ENCODE results near the gene TRMT44.
"Not testable (repeated sequence)": the region's sequence is repeated elsewhere in the genome, so short reads cannot be mapped to it uniquely, and the experiment has no call there.

Gene TRMT44

DNA sequence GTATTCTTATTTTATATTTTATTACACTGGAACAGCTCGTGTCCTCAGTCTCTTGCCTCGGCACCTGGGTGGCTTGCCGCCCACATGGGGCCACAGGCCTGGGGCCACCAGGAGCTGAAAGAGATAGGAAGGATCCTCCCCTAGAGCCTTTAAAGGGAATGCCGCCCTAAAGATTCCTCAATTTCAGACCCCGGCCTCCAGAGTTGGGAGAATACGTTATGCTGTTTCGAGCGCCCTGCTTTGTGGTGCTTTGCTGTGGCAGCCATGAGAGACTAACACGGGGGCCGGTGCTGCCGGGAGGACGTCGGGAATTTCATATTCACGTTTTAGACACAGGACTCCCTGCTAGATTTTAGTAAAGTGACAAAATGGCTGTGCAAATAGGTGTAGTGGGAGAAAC lies 33.3 kb upstream of the TRMT44 start:
- DNase-seq (ENCODE audit: low spot score): no peak

DNA sequence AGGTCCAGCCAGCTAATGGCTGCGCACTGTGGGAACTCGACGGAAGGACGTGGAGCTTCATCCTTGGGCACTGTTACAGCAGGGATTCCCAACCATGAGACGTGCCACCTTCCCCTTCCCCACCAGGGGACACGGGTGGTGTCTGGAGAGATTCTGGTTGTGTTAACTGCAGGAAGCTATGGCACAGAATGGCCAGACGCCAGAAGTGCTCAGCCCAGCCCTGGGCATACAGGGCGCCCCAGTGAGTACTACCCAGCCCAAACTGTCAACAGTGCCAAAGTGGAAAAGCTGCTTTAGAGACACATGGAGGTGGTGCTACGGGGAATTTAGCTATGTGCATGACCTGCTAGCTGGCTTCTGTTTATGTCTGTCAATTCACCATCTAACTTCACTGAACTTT lies 32.8 kb upstream of the TRMT44 start:
- DNase-seq (ENCODE audit: low spot score): no peak

DNA sequence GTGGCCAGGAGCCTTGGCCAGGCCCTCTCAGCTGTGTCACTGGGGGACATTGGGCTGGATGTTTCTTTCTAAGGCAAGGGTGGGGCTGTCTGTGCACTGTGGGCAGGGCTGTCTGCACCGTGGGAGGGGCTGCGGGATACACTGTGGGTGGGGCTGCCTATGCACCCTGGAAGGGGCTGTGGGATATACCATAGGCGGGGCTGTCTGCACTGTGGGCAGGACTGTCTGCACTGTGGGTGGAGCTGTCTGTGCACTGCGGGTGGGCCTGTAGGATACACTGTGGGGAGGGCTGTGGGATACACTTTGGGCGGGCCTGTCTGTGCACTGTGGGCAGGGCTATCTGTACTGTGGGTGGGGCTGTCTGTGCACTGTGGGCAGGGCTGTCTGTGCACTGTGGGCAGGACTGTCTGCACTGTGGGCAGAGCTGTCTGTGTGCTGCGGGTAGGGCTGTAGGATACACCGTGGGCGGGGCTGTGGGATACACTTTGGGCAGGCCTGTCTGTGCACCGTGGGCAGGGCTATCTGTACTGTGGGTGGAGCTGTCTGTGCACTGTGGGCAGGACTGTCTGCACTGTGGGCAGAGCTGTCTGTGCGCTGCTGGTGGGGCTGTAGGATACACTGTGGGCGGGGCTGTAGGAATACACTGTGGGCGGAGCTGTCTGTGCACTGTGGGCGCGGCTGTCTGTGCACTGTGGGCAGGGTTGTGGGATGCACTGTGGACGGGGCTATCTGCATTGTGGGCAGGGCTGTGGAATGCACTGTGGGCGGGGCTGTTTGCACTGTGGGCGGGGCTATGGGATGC lies 31.1 kb upstream of the TRMT44 start:
- peak; percentile 79 for DNase-seq (ENCODE audit: low spot score)

- DNase-seq (ENCODE audit: low spot score): no peak
These were observed 30.4 kb upstream of the TRMT44 start for GRCh38 chr4:8410066-8410625.

GRCh38 chr4:8410641-8411271 lies 29.8 kb upstream of the TRMT44 start:
- DNase-seq (ENCODE audit: low spot score): no peak

- no peak for DNase-seq (ENCODE audit: low spot score)
These were observed 29.0 kb upstream of the TRMT44 start for GRCh38 chr4:8411351-8412180.

GRCh38 chr4:8412288-8412687 lies 28.3 kb upstream of the TRMT44 start:
- DNase-seq (ENCODE audit: low spot score): no peak

GRCh38 chr4:8414377-8414776 lies 26.2 kb upstream of the TRMT44 start:
- peak; percentile 54 for DNase-seq (ENCODE audit: low spot score)

GRCh38 chr4:8417071-8417614 lies 23.4 kb upstream of the TRMT44 start:
- DNase-seq (ENCODE audit: low spot score): no peak

- no peak for DNase-seq (ENCODE audit: low spot score)
These were observed 21.1 kb upstream of the TRMT44 start for GRCh38 chr4:8419222-8420041.

DNA sequence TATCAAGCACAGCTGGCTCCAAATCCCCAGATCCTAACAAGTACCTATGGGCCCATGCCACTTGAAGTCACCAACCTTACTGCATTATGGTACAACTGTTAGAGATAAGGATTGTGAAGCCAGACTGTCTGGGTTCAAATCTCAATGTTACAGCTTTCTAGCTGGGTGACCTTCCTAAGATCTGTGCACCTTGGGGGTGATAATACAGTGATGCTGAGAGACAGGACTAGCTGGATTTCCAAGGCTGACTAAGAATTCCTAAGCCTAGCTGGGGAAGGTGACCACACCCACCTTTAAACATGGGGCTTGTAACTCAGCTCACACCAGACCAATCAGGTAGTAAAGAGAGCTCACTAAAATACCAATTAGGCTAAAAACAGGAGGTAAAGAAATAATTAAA lies 20.4 kb upstream of the TRMT44 start:
- not testable (repeated sequence) for DNase-seq (ENCODE audit: low spot score)

DNA sequence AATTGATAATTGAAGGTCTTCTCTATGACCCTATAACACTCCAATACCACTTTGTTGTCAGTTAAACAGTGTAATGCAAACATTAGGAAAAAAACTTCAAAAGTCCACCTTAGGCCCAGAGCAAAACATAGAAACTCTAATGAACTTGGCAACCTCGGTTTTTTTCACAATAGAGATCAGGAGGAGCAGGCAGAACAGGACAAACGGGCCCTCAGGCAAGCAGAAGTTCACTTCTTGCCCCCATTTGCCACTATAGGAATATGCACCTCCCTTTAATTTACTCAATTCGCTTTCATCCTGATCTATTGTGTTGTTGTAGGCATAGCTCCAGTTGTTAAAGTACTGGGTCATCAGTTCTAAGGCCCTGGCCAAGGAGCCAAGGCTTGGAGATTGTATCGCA lies 18.2 kb upstream of the TRMT44 start:
- DNase-seq (ENCODE audit: low spot score): no peak

- no peak for DNase-seq (ENCODE audit: low spot score)
These were observed 17.8 kb upstream of the TRMT44 start for GRCh38 chr4:8422786-8423185.

DNA sequence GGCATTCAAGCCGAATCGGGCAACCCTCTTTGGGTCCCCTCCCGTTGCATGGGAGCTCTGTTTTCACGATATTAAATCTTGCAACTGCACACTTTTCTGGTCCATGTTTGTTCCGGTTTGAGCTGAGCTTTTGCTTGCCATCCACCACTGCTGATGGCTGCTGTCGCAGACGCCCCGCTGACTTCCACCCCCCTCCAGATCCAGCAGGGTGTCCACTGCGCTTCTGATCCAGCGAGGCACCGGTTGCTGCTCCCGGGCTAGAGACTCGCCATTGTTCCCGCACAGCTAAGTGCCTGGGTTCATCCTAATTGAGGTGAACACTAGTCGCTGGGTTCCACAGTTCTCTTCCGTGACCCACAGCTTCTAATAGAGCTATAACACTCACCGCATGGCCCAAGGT lies 13.3 kb upstream of the TRMT44 start:
- no peak for DNase-seq (ENCODE audit: low spot score)

DNA sequence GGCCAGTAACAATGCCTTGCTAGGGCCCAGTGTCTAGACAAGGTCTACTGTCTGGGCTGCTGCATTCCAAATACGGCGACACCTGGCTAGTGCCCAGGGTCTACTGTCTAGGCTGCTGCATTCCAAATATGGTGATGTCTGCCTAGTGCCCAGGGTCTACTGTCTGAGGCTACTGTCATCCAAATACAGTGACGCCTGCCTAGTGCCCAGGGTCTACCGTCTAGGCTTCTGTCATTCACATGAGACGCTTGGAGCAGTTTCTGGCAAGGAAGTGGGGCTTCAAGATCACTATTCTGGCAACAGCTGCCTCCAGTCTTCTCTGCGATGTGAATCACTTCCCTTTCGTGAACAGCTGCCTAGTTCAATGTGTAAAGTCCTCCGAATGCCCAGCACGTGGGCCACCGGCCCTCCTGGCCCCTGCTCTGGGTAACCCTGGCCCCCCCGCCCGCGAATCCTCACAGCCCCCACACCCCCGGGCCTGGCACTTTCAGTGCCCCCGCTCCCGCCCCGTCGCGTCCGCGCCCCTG lies 12.8 kb upstream of the TRMT44 start:
- DNase-seq (ENCODE audit: low spot score): peak; percentile 19

DNA sequence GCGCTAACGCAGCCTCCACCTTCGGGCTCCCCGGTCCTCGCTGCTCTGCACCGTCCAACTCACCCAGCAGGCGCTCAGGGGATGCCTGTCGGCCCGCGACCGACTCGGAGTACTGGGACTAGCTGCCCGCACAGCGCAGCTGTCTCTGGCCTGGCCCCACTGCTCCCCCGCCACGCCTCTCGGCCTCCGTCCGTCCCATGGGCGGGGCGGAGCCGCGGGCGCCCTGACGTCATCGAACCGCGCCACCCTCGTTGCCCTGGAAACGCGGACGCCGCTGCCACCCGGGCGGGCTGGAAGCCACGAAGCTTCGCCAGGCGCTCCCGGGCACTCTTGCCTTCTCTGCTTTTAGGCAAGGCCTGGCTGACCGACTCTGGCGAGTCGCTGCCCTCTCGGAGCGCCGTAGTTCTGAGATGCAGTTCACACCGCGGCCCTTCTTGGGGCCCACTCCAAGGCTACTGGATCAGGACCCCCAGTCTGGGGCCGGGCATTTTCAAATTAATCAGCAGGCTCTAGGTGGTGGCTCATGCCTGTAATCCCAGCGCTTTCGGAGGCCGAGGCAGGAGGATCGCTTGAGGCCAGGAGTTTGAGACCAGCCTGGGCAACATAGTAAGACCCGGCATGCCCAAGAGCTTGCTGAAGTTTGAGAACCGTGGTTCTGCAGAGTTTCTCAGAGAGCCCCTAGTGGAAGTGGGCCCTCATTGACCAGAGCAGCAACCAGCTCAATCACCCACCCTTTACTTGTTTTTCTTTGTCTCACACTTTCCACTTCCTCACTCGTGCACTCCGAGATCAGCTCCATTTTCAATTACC lies 12.1 kb upstream of the TRMT44 start:
- peak; percentile 93 for DNase-seq (ENCODE audit: low spot score)

DNA sequence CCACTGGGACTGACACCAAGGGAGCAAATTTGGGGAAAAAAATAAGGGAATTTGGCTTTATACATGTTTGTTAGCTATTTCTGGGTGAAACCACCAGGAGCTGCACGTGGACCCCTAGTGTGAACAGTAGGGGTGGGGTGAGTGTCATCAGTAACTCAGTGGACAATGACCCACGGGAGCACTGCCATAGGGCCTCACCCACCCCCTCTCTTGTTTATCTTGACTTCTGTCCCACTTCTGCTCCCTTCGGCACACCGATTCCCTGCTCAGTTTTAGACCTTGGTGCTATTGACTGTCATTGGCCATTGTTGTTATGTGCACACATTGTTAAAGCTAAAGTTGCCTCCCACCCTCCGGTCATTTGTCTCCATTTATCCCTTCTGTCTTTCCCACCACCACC lies 9.0 kb upstream of the TRMT44 start:
- no peak for DNase-seq (ENCODE audit: low spot score)

DNA sequence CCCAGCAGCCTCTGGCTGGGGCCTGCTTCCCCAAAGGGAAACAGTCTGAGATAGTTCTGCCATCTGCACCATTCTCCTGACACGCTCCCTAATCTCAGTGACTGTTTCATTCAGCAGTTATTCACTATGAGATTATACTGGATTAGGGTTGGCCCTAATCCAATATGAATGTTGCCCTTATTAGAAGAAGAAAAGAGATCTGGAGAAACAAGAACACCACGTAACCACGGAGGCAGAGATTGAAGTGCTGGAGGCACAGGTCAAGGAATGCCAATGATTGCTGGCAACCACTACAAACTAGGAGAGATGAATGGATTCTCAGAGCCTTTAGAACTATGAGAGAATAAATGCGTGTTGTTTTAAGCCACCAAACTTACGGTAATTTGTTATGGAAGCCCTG lies 7.4 kb upstream of the TRMT44 start:
- no peak for DNase-seq (ENCODE audit: low spot score)

DNA sequence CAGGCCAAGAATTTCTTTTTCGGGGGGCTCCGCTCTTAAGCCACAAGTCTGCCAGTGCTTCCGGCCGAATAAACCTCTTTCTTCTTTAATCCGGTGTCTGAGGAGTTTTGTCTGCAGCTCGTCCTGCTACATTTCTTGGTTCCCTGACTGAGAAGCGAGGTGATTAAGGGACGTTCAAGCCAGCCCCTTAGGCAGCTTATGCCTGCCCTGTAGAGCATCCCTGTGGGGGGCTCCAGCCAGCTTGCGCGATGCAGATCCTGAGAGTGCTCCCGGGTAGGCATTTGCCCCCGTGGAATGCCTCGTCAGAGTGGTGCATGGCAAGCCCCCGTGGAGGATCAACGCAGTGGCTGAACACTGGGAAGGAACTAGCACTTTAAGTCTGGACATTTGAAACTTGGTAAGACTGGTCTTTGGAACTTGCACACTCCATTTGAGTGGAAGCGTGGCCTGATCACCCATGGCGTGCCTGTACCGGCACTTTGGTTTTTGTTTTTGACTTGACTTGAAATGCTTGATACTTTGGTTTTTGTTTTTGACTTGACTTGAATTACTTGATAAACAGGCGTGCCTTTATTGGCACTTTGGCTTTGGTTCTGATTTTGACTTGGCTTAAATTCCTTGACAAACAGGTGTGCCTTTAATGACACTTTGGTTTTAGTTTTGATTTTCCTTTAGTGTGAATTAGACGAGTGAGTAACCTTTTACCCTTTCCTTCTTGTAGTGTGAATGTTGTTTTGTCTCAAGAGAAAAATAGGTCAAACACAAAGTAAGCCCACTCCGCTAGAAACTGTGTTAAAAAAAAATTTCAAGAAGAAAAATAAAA lies 6.1 kb upstream of the TRMT44 start:
- DNase-seq (ENCODE audit: low spot score): no peak

Data from CD4-positive, alpha-beta T cell treated with Interleukin-15 for 4 hours (primary cell).